Adrenal gland (tissue), 12 donors: ENCODE measurements around the gene METTL16. TPM values are rescaled to one million over a fixed set of nuclear protein-coding genes. Genes with fewer than 3 reads are reported as not detected.

ENCODE experiments used
- DNase-seq, 7 donors: peaks; one replicate each; pipeline ENCODE4 v3.0.0-alpha.2; 2019 to 2020
- H3K27ac ChIP-seq, 5 donors: fragments of 200-600 bp; sonication (generic) in 4 of 5; 1 replicate in 3 of 5; 2 replicates in 2 of 5; pipeline versions ENCODE4 v1.5.1 to v1.8.0; 2016 to 2020; ENCODE audit warnings: mild to moderate bottlenecking in 1 of 5
- H3K27me3 ChIP-seq: fragments of 200-600 bp; 2 replicates; pipeline ENCODE4 v1.8.0; 2021
- H3K36me3 ChIP-seq, 2 donors: fragments of 200-600 bp; replicated peaks in 1 of 2; 1 replicate in 1 of 2; 2 replicates in 1 of 2; pipeline versions ENCODE4 v1.5.1 to v1.8.0; 2018 to 2022
- H3K4me1 ChIP-seq, 2 donors: fragments of 200-600 bp; replicated peaks in 1 of 2; 1 replicate in 1 of 2; 2 replicates in 1 of 2; pipeline versions ENCODE4 v1.5.1 to v1.8.0; 2018 to 2021
- H3K4me3 ChIP-seq, 4 donors: fragments of 200-600 bp; sonication (generic) in 3 of 4; one replicate each; pipeline ENCODE4 v1.5.1; 2016 to 2018
- H3K9me3 ChIP-seq, 3 donors: fragments of 200-600 bp; sonication (generic) in 1 of 3; replicated peaks in 1 of 3; 1 replicate in 2 of 3; 2 replicates in 1 of 3; pipeline versions ENCODE4 v1.5.1 to v1.8.0; 2016 to 2021
- POLR2A ChIP-seq, 2 donors: fragments of 450-650 bp; IDR thresholded peaks; one replicate each; pipeline ENCODE4 v1.6.1; 2017; ENCODE audit warnings: antibody characterized with exemption in 2 of 2, mild to moderate bottlenecking in 2 of 2, moderate library complexity in 1 of 2
- WGBS, 4 donors: extraction: QIAGEN DNeasy Blood & Tissue Kit in 2 of 4; methylation state at CpG; one replicate each; pipeline versions ENCODE4 v1.1.5 to v1.1.7; 2013 to 2017; 5-methylcytosine and 5-hydroxymethylcytosine counted together
- intact Hi-C, 2 donors: fragments of 100-400 bp; cut with DNase I; formaldehyde crosslinking; loops; one replicate each; pipeline versions ENCODE4 v1.14.1 to v1.15.0; 2022 to 2023
- polyA plus RNA-seq, 3 donors: library from polyadenylated mRNA; stranded (reverse); fragments of 200-250 nt in 2 of 3; fragments of 350-450 nt in 1 of 3; fragmentation: Illumina TruSeq in 1 of 3; extraction: RNeasy Lipid Tissue Mini Kit (QIAGEN cat#74804) in 1 of 3; gene quantifications; one replicate each; pipeline ENCODE4 v1.2.3, GENCODE V29; 2013 to 2014
- total RNA-seq, 9 donors: library from RNA; depleted of rRNA in 4 of 9; stranded (reverse); fragments of >200 nt in 4 of 9; fragments of 120-200 nt in 1 of 9; fragmentation: NEBNext Ultra II Directional in 1 of 9; extraction: Animal tissue kit (Norgen Biotek cat#: 25700) in 1 of 9; gene quantifications; one replicate each; pipeline versions ENCODE4 v1.1.0 to v1.2.4, GENCODE V29; 2013 to 2023
- TF ChIP-seq, protein P1 (sequence below), 6 experiments: fragments of 450-650 bp in 4 of 6; fragments of 200-600 bp in 2 of 6; sonication (generic) in 1 of 6; IDR thresholded peaks; 1 replicate in 5 of 6; 2 replicates in 1 of 6; pipeline versions ENCODE4 v1.5.1 to v1.8.0; 2016 to 2021; ENCODE audit warnings: antibody characterized with exemption in 6 of 6, mild to moderate bottlenecking in 2 of 6, moderate library complexity in 1 of 6
- donor health status: healthy with polysubstance abuse.
- donor health status: Bipolar disorder and iron deficiency.
- donor health status: DM: yes; HTN: yes; CAD: no.
- donor health status: DM: no; HTN: no; CAD: no.
- donor health status: DM: no; HTN: no; CAD: no.
- donor health status: DM: yes; HTN: yes; CAD: no.

METTL16 gene
- total and polyA plus RNA-seq, 12 donors: 15.3 to 94.7 (median 33.2) TPM

DNA sequence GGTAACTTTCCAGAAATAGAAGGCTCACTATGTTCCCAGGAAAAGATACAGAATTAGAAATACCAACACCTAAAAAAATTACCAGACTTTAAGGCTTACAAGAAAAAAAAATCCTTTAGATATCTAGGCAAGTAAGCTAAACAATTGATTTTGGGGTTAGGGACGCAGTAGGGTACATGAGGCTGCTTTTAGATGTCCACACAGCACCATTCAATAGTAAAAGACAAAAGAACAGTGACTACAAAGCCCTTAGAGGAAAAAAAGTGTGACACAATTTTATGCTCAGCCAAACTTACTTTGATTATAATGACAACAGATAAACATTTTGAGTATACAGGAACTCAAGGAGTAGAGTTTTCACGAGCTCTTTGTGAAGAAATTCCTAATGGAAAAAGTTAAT lies 29.9 kb downstream of the METTL16 start:
- no peak for DNase-seq
- Histone ChIP-seq H3K27me3 (no peaks in the 10 kb centered on the region), H3K36me3 (peaks cover 0 to 3% of the 10 kb centered on the region in 2 donors), H3K4me1 (peaks cover 11 to 19% of the 10 kb centered on the region in 2 donors), H3K9me3 (no peaks in the 10 kb centered on the region), H3K27ac (no peak overlapping the region), H3K4me3 (no peak overlapping the region)
- 47 to 94% (median 66%) methylated on average over 2 of the region's 2 CpGs for WGBS, 4 donors
- intact Hi-C loops: no loop called here
- TF ChIP-seq POLR2A (IDR thresholded peaks at IDR 0.05): no peak
- TF ChIP-seq, protein P1, sequence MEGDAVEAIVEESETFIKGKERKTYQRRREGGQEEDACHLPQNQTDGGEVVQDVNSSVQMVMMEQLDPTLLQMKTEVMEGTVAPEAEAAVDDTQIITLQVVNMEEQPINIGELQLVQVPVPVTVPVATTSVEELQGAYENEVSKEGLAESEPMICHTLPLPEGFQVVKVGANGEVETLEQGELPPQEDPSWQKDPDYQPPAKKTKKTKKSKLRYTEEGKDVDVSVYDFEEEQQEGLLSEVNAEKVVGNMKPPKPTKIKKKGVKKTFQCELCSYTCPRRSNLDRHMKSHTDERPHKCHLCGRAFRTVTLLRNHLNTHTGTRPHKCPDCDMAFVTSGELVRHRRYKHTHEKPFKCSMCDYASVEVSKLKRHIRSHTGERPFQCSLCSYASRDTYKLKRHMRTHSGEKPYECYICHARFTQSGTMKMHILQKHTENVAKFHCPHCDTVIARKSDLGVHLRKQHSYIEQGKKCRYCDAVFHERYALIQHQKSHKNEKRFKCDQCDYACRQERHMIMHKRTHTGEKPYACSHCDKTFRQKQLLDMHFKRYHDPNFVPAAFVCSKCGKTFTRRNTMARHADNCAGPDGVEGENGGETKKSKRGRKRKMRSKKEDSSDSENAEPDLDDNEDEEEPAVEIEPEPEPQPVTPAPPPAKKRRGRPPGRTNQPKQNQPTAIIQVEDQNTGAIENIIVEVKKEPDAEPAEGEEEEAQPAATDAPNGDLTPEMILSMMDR (IDR thresholded peaks at IDR 0.05): no peak

DNA sequence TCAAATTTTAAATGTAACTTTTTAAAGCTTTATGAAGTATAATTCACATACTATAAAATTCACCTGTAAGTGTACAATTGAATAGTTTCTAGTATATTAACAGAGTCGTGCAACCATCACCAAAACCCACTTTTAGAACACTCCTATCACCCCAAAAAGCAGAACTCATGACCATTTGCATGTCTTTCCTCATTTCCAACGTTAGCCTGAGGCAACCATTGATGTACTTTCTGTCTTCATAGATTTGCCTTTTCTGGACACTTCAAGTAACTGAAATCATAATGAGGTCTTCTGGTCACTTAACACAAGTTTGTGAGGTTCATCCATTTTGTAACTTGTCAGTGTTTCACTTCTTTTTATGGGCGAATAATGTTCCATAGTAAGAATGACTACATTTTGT lies 33.2 kb downstream of the METTL16 start:
- H3K4me3 ChIP-seq: no peak overlapping the region
- intact Hi-C loops: no loop called here
- peaks cover 0 to 5% of the 10 kb centered on the region in 2 donors for H3K4me1 ChIP-seq
- 73 to 80% (median 76%) methylated on average over 3 of the region's 3 CpGs for WGBS, 4 donors
- no peaks in the 10 kb centered on the region for H3K9me3 ChIP-seq
- no peak overlapping the region for H3K27ac ChIP-seq
- DNase-seq: no peak
- TF ChIP-seq, protein P1 (IDR thresholded peaks at IDR 0.05): no peak
- no peak for TF ChIP-seq POLR2A (IDR thresholded peaks at IDR 0.05)
- peaks cover 0 to 29% of the 10 kb centered on the region in 2 donors for H3K36me3 ChIP-seq
- no peaks in the 10 kb centered on the region for H3K27me3 ChIP-seq

DNA sequence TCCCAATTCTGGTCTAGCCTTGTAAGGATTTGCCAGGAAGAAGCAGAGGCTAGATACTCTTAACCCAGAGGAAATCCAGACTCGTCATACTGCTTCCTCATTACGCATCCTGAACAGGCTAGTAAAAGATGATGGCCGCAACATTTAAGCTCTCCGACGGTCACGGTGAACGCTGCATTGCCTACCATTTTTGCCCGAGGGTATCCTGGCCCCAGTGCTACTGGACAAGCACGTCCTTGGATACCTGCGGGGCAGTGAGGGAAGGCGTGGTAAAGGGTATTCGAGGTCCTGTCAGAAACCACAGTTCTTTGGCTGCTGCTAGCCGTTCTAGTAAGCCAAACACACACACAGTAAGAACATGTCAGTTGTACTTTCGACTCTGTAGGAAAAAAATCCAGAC lies 36.6 kb downstream of the METTL16 start:
- intact Hi-C loops: no loop called here
- no peak overlapping the region for H3K4me3 ChIP-seq
- H3K27me3 ChIP-seq: no peaks in the 10 kb centered on the region
- no peaks in the 10 kb centered on the region for H3K4me1 ChIP-seq
- 95 to 99% (median 96%) methylated on average over 12 to 14 of the region's 14 CpGs for WGBS, 4 donors
- TF ChIP-seq POLR2A (IDR thresholded peaks at IDR 0.05): no peak
- TF ChIP-seq, protein P1 (IDR thresholded peaks at IDR 0.05): no peak
- no peaks in the 10 kb centered on the region for H3K9me3 ChIP-seq
- no peak for DNase-seq
- H3K36me3 ChIP-seq: peaks cover 0 to 50% of the 10 kb centered on the region in 2 donors
- H3K27ac ChIP-seq: no peak overlapping the region

DNA sequence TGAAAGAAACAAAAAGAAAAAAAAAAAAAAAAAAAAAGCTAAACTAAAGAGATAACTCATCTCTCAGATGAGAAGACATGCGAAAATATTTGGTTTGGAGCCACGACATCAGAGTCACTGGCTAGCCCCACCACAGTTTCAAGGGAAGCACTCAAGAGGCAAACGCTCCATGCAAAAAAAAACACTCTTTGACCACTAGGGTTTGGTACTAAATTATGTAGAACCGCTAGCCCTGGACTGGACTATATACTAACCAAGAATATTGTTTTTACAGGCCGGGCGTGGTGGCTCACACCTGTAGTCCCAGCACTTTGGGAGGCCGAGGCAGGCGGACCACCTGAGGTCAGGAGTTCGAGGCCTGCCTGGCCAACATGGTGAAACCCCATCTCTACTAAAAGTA lies 37.3 kb downstream of the METTL16 start:
- no peaks in the 10 kb centered on the region for H3K4me1 ChIP-seq
- H3K27ac ChIP-seq: no peak overlapping the region
- TF ChIP-seq POLR2A (IDR thresholded peaks at IDR 0.05): no peak
- no peak for DNase-seq
- H3K36me3 ChIP-seq: peaks cover 0 to 50% of the 10 kb centered on the region in 2 donors
- intact Hi-C loops: no loop called here
- H3K9me3 ChIP-seq: no peaks in the 10 kb centered on the region
- no peaks in the 10 kb centered on the region for H3K27me3 ChIP-seq
- WGBS, 4 donors: 88 to 97% (median 95%) methylated on average over 8 to 9 of the region's 9 CpGs
- H3K4me3 ChIP-seq: no peak overlapping the region

DNA sequence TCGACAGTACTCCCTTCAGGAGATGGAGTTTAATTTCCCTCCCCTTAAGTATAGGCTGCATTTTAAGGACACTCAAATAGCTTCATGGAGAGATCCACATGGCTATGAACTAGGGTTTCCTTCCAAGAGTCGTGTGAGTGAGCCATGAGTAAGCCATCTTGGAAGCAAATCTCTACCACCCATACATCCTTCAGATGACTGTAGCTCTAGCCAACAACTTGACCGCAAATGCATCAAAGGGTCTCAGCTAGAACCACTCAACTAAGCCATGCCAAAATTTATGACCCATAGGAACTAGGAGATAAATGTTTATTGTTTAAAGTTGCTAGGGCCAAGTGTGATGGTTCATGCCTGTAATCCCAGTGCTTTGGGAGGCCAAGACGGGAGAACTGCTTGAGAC lies 43.4 kb downstream of the METTL16 start:
- Histone ChIP-seq H3K4me1 (no peaks in the 10 kb centered on the region), H3K36me3 (peaks cover 0 to 64% of the 10 kb centered on the region in 2 donors), H3K4me3 (no peak overlapping the region), H3K9me3 (no peaks in the 10 kb centered on the region), H3K27ac (no peak overlapping the region), H3K27me3 (no peaks in the 10 kb centered on the region)
- TF ChIP-seq, protein P1 (IDR thresholded peaks at IDR 0.05): no peak
- no peak for TF ChIP-seq POLR2A (IDR thresholded peaks at IDR 0.05)
- DNase-seq: no peak
- intact Hi-C loops: no loop called here
- 90 to 100% (median 98%) methylated on average over 2 to 4 of the region's 4 CpGs for WGBS, 4 donors
